ENCODE measurements around the gene IL17RC.
"Not testable (repeated sequence)": the region's sequence is repeated elsewhere in the genome, so short reads cannot be mapped to it uniquely, and the experiment has no call there.

Gene IL17RC, protein sequence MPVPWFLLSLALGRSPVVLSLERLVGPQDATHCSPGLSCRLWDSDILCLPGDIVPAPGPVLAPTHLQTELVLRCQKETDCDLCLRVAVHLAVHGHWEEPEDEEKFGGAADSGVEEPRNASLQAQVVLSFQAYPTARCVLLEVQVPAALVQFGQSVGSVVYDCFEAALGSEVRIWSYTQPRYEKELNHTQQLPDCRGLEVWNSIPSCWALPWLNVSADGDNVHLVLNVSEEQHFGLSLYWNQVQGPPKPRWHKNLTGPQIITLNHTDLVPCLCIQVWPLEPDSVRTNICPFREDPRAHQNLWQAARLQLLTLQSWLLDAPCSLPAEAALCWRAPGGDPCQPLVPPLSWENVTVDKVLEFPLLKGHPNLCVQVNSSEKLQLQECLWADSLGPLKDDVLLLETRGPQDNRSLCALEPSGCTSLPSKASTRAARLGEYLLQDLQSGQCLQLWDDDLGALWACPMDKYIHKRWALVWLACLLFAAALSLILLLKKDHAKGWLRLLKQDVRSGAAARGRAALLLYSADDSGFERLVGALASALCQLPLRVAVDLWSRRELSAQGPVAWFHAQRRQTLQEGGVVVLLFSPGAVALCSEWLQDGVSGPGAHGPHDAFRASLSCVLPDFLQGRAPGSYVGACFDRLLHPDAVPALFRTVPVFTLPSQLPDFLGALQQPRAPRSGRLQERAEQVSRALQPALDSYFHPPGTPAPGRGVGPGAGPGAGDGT

DNA sequence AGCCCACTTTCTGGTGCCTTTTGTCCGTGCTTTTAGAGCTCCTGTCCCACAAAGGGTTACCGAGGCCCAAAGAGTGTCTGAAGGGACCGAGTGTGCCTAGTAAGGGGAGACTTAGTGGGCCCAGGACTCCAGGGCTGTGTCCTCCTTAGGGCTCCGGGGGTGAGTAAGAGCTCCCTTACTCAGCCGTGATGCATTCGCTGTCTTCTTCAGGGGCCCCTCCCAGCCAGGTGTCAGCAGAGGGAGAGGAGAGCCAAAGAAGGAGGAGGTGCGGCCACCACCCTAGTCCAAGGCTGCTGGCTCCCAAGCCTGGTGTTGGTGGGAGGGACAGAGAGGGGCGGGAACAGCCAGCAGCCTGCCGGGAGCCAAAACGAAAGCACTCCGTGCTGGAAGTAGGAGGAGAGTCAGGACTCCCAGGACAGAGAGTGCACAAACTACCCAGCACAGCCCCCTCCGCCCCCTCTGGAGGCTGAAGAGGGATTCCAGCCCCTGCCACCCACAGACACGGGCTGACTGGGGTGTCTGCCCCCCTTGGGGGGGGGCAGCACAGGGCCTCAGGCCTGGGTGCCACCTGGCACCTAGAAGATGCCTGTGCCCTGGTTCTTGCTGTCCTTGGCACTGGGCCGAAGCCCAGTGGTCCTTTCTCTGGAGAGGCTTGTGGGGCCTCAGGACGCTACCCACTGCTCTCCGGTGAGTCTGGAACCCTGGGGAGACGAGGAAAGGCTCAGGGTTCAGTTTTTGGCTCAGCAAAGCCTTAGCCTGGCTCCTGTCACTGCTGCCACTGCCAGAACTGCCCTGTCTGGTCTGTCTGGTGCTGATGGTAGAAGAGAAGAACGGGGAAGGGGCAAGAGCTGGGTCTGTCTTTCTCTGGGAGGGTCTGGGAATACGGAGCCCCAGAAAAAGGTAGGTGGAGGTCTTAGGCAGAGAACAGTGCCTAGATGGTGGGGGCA is at the start of gene IL17RC:
Gene IL17RC, plus strand, starts transcription at position 365 of the 947 bp plus-strand sequence. Its CDS starts 218 bp downstream, at position 583.
- Histone ChIP-seq H3K4me3 (replicated peaks; ENCODE audit: low read depth, low read length) (peak within 1 kb of the TSS; percentile 48), H3K27me3 (replicated peaks; ENCODE audit: control insufficient read depth, insufficient read depth, low read length) (no peaks in the 10 kb centered on the region; the same call in none of the 2 replicates), H3K36me3 (ENCODE audit: control insufficient read depth, insufficient read depth, low read length) (no peaks in the 10 kb centered on the region)
- no peak for DNase-seq (ENCODE audit: extremely low read depth, insufficient read length)
- TF ChIP-seq, protein P1, sequence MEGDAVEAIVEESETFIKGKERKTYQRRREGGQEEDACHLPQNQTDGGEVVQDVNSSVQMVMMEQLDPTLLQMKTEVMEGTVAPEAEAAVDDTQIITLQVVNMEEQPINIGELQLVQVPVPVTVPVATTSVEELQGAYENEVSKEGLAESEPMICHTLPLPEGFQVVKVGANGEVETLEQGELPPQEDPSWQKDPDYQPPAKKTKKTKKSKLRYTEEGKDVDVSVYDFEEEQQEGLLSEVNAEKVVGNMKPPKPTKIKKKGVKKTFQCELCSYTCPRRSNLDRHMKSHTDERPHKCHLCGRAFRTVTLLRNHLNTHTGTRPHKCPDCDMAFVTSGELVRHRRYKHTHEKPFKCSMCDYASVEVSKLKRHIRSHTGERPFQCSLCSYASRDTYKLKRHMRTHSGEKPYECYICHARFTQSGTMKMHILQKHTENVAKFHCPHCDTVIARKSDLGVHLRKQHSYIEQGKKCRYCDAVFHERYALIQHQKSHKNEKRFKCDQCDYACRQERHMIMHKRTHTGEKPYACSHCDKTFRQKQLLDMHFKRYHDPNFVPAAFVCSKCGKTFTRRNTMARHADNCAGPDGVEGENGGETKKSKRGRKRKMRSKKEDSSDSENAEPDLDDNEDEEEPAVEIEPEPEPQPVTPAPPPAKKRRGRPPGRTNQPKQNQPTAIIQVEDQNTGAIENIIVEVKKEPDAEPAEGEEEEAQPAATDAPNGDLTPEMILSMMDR (IDR thresholded peaks at IDR 0.05; ENCODE audit: insufficient read depth, low read length, poor library complexity, severe bottlenecking) = no peak

DNA sequence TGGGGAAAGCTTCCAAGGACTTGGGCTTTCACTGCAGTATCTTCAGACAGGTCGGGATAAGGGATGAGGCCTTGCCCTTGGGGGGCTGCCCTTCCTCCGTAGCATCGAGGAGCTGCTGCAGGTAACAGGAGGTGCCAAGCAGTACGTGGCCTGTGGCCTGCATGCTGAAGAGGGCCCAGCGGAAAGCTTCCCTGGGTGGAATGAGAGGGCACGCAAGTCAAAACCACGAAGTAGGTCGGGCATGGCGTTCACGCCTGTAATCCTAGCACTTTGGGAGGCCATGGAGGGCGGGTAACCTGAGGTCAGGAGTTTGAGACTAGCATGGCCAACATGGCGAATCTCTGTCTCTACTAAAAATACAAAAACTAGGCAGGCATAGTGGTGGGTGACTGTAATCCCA is 49.8 kb upstream of the IL17RC start:
- no peaks in the 10 kb centered on the region for H3K27me3 ChIP-seq (replicated peaks; ENCODE audit: control insufficient read depth, insufficient read depth, low read length)
- DNase-seq (ENCODE audit: extremely low read depth, insufficient read length) = no peak
- H3K36me3 ChIP-seq (ENCODE audit: control insufficient read depth, insufficient read depth, low read length) = no peaks in the 10 kb centered on the region
- TF ChIP-seq, protein P1 (IDR thresholded peaks at IDR 0.05; ENCODE audit: insufficient read depth, low read length, poor library complexity, severe bottlenecking) = no peak
- H3K4me3 ChIP-seq (replicated peaks; ENCODE audit: low read depth, low read length) = no peak overlapping the region

DNA sequence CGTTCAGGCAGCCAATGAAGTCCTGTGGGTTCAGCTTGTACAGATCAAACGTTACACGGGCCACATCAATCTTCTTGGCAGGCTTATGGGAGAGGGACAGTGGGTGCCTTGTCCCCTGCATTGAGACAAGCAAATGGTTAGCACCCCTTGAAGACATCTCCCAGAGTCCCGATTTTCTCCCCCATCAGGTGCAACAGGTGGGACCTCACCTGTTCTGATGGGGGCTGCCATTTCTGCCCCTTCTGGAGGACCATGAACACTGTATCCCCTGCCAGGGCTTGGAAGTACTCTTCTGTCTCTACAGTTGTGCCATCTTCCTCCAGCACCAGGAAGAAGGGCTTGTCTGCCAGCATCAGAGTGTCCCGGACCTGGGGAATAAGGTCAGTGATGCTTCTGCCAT is 46.9 kb upstream of the IL17RC start:
- Histone ChIP-seq H3K4me3 (replicated peaks; ENCODE audit: low read depth, low read length) (no peak overlapping the region), H3K27me3 (replicated peaks; ENCODE audit: control insufficient read depth, insufficient read depth, low read length) (no peaks in the 10 kb centered on the region), H3K36me3 (ENCODE audit: control insufficient read depth, insufficient read depth, low read length) (no peaks in the 10 kb centered on the region)
- no peak for DNase-seq (ENCODE audit: extremely low read depth, insufficient read length)
- TF ChIP-seq, protein P1 (IDR thresholded peaks at IDR 0.05; ENCODE audit: insufficient read depth, low read length, poor library complexity, severe bottlenecking) = no peak

DNA sequence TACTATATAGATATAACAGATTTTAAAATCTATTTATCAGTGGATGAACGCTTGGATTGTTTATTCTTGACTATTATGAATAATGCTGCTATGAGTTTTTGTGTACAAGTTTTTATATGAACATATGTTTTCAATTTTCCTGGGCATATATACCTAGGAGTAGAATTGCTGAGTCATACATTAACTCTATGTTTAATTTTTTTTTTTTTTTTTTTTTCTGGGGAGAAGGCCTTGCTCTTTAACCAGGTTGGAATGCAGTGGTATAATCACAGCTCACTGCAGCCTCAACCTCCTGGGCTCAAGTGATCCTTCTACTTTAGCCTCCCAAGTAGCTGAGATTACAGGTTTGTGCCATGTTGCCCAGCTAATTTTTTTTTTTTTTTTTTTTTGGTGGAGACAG is 45.9 kb upstream of the IL17RC start:
- Histone ChIP-seq H3K4me3 (replicated peaks; ENCODE audit: low read depth, low read length) (no peak overlapping the region), H3K36me3 (ENCODE audit: control insufficient read depth, insufficient read depth, low read length) (no peaks in the 10 kb centered on the region), H3K27me3 (replicated peaks; ENCODE audit: control insufficient read depth, insufficient read depth, low read length) (no peaks in the 10 kb centered on the region)
- DNase-seq (ENCODE audit: extremely low read depth, insufficient read length) = no peak
- TF ChIP-seq, protein P1 (IDR thresholded peaks at IDR 0.05; ENCODE audit: insufficient read depth, low read length, poor library complexity, severe bottlenecking) = no peak

DNA sequence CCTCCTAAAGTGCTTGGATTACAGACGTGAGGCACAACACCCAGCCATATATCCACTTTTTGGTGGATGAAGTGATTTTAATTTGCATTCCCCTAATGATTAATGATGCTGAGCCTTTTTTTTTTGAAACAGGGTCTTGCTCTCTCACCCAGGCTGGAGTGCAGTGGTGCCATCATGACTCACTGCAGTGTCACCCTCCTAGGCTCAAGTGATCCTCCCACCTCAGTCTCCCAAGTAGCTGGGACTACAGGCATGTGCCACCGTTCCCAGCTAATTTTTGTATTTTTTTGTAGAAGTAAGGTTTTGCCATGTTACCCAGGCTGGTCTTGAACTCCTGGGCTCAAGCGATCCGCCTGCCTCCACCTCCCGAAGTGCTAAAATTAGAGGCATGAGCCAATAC is 44.8 kb upstream of the IL17RC start:
- not testable (repeated sequence) for DNase-seq (ENCODE audit: extremely low read depth, insufficient read length); H3K36me3 ChIP-seq (ENCODE audit: control insufficient read depth, insufficient read depth, low read length); H3K27me3 ChIP-seq (replicated peaks; ENCODE audit: control insufficient read depth, insufficient read depth, low read length); H3K4me3 ChIP-seq (replicated peaks; ENCODE audit: low read depth, low read length)

Measured in GM06990 (cell line).